GM18499 (cell line): ENCODE measurements around the gene SNX33.
"Not testable (repeated sequence)": the region's sequence is repeated elsewhere in the genome, so short reads cannot be mapped to it uniquely, and the experiment has no call there.

Source experiments
- ATAC-seq: cut with Tn5 transposase; IDR thresholded peaks from one replicate; pipeline ENCODE4 v1.9.1; 2021; ENCODE audit warnings: moderate number of reproducible peaks; ENCODE audit not compliant: insufficient read depth, unreplicated experiment

The SNX33 gene

DNA sequence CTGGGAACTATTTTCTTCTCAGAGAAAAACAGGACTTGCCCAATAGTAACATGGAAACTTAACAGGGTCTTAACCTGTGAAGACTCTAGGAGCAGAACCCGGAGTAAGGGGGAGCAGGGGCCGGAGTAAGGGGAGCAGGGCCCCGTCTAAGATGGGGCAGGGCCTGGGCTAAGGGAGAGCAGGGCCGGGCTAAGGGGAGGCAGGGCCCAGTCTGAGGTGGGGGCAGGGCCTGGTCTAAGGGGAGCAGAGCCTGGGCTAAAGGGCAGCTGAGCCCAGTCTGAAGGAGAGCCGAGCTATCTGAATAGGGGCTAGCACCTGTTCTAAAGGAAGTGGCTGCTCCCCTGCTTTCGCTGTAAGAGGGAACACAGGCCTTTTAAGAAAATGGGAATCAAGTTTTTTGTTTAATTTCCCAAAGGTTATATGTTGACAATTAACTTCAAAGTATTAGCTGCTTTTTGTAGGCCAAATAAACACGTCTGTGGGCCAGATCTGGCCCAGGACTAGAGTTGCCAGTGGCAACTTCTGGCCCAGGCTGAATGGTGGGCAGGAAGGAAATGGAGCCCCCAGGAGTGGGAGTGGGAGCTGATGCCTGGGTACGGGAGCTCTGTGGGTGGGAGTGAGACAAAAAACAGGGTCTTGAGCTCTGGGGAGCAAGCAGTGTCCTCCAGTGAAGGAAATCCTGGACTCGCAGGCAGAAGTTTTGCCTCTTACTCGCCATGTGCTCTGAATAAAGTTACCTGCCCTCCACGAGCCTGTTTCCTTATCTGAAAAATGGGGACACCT, 32.5 kb downstream of the SNX33 start:
- ATAC-seq: no peak

DNA sequence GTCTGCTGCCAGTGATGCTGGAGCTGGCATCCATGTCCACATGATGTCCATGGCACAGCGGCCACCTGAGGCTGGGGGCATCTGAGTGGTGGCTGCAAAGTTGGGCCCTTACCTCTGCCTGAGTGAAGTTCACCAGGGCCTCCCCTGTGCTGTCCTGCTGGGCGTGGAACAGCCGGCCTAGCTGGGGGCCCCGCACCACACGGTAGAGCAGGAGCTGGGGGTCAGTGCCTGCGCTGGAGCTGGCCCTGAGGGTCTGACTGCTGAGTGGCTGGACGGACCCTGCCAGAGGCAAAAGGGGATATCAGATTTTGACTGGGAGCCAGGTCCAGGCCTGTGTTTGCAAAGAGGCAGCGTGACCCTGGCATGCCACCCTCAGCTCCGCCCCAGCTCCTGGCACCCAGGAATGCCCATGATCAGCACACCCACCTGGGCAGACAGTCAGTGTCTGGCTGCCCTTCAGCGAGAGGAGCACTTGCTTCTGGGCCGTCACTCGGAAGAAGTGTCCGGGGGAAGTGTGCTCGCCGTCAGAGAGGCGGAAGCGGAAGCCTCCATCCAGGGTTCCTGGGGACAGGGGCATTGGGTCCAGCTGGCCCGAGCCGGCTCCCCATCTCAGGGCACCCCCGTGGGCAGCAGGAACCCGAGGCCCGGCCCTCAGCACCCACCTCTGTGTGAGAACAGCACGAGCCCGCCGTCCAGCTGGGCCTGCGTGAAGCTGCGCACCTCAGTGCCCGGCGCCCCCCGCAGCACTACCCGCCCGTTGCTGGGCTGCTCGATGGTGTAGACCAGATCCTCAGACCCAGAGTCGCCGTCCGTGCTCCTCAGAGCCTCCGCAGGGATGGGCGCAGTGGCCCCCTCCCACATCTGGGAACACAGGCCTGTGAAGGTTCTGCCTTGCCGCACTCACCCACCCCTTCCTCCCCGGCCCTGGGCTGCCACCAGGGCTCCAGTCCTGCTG, 34.7 kb downstream of the SNX33 start:
- ATAC-seq: no peak

DNA sequence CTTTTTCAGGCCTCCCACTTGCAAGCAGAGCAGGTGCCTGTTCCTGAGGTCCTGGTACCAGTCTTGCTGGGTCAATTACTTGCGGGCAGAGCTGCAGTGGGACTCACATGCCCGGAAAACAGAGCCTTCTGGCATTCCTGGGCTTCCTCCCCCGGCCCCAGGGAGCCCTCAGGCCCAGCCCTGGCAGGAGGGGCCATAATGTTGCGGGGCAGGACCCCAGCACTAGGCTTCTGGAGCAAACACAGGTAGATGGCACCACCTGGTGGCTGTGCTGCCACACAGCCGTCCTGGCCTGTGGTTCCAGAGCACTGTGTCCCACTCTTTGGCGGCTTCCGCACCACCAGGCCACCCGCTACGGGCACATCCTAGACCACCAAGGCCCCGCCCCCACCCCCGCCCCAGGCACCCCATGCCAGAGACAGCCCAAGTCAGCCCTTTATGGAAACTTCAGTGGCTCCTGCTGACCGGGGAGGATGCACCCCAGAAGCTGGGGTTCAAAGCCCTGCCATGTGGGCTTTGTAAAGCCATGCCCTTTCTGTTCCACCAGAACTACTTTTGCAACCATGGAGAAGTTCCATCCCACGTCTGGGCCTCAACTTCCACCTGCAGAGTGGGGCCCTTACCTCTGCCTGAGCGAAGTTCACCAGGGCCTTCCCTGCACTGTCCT, 36.1 kb downstream of the SNX33 start:
- ATAC-seq: not testable (repeated sequence)

DNA sequence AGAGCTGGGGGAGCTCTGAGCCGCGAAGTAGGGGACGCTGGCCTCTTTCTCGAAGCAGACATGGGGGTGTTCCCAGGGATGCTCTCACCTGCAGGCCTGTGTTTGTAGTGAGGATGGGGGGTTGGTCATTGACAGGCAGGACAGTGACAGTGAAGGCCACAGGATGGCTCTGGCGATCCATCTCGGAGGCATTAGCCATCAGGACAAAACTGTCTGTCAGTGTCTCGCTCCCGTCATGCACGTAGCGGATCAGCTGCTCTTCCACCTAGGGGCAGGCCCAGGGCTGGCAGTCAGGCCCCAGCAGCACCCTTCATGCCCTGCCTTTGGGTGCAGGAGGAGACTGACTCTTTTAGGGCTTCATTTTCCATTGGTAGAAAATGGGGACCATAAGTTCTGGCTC, 36.9 kb downstream of the SNX33 start:
- no peak for ATAC-seq

DNA sequence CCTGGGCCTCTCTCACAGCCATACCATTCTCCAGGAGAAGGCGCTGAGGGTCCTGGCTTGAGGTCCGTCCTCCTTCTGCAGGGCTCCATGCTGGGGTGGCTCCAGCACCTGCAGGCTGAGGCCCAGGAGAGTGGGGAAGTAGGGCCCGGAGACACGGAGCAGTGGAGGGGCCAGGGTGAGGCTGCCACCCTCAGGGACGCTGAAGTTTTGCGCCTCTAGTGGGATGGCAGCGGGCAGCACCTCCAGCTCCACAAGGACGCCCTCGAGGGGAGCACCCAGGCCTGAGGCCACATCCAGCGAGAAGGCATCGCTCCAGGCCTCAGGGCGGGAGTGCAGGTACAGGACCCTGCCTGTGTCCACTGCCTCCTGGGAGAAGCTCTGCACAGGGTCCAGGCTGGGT, 37.5 kb downstream of the SNX33 start:
- ATAC-seq: no peak

DNA sequence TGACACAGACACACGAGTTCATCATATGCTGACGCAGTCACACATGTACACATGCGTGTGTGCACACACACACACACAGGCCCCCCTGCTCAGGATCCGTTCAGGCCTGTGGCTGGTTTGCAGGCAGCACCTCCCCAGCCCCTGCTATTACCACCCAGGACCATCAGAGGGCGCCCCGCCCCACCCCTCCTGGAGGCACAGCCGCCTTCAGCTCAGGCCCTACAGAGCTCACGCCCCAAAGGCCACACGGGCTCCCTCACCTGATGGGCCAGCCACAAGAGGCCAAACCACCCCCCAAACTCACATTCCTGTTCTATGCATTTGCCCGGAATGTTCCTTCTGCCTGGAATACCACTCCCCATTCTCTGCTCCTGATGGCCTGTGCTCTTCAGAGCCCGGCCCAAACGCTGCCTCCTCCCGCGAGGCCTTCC, 38.5 kb downstream of the SNX33 start:
- ATAC-seq: not testable (repeated sequence)

DNA sequence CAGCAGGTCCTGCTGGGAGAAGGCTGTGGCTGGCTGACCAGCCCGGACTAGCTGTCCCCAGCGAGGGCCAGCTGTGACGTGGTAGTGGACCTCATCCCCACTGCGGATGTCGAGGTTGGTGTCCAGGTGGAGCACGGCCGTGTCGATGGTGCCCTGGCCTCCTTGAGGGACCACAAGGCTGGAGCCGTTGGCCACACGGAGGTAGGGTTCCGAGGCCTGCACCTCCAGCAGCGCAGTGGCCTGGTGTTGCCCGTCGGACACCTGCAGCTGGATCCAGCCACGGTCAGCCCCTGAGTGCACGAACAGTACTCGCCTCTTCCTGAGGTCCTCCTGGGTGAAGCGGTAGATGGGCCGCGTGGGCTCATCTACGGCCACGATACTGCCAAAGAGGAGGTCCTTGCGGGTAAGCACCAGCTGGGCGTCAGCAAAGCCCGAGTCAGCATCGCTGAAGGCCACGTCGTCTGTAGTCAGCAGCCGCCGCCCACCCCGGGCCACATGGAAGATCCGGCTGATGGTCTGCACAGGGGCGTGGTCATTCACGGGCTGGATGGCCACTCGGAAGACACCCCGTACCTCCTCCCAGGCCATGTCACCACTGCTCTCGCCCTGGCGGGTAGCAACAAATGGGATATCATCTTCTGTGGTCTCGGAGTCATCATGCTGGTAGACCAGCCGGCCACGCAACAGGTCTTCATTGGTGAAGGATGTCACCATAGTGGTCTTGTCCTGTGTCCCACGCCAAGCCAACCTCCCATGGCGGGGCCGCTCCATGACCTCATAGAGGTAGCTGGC, 40.0 kb downstream of the SNX33 start:
- no peak for ATAC-seq

DNA sequence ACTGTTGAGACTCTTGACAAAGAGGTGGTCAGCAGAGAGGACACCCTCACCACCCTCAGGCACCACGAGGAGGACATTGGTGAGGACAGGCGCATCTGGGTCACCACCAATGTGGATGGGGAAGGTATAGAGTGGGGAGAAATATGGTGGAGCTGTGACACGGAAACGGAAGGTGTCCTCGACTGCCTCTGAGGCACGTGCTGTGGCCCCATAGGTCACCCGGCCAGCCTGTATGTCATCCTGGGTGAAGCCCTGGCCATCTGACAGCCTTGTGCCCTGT, 40.5 kb downstream of the SNX33 start:
- ATAC-seq: no peak

DNA sequence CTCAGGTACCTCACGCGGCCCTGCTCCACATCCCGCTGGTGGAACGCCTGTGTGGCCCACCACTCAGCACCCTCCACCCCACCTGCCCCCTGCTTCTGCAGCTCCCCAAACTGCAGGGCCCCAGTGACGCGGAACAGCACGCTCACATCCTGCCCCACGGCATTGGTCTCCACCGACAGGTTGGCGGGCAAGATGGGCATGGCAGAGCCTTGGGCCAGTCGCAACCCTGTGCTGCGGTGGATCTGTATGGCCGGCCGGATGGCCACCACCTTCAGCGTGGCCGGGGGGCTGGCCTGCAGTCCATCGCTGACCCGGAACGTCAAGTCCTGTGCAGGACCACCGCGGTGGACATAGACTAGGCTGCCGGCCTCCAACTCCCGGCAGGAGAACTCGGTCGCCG, 41.1 kb downstream of the SNX33 start:
- ATAC-seq: no peak

DNA sequence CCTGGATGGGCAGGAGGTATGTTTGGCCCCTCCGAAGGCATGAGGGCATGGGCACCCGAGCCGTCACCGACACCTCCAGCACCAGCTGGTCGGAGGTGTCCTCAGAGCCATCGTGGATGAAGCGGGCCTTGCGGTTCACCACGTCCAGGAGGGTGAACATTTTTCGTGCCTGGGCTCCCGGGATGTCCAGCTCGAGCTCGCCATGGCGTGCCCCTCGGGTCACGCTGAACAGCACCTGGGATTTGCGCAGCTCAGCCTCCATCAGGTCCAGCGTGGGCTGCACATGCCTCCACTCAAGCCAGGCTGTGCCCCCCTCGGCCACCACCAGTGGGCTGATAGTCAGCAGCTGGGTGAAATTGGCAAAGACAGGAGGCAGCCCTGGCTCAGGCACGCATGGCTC, 41.7 kb downstream of the SNX33 start:
- ATAC-seq: not testable (repeated sequence)

DNA sequence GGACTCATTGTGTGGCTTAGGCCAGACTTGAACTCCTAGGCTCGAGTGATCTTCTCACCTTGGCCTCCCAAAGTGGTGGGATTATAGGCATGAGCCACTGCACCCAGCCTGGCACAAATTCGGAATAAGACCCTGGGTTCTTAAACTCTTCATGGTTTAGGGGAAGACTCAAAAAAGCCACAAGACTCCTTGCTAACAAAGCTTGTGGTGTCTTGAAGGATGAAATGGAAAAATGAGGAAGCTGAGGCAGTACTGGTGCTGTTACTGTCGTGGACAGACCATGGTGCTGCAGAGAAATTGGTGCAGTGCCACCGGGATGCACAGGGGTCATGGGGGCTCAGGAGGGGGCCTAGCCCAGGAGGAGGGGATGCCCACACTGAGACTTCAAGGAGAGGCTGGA, 44.6 kb downstream of the SNX33 start:
- ATAC-seq: not testable (repeated sequence)

DNA sequence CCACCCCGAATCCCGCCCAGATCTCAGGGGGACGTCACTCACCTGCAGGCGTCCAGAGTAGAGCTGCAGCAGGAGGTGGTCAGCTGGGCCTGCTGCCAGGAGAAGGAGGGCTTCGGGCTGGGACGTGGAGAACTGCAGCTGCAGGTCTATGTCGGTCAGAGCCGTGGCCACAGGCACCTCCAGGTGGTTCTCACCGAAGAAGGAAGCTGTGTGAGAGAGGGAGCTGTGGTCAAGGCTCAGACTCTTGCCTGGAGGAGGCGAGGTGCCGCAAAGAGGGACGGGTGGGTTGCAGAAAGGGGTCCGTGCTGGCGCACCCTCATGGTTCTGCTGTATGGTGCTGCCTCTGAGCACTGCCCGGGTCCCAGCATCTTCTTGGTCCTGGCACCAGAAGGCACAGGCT, 45.3 kb downstream of the SNX33 start:
- ATAC-seq: not testable (repeated sequence)

DNA sequence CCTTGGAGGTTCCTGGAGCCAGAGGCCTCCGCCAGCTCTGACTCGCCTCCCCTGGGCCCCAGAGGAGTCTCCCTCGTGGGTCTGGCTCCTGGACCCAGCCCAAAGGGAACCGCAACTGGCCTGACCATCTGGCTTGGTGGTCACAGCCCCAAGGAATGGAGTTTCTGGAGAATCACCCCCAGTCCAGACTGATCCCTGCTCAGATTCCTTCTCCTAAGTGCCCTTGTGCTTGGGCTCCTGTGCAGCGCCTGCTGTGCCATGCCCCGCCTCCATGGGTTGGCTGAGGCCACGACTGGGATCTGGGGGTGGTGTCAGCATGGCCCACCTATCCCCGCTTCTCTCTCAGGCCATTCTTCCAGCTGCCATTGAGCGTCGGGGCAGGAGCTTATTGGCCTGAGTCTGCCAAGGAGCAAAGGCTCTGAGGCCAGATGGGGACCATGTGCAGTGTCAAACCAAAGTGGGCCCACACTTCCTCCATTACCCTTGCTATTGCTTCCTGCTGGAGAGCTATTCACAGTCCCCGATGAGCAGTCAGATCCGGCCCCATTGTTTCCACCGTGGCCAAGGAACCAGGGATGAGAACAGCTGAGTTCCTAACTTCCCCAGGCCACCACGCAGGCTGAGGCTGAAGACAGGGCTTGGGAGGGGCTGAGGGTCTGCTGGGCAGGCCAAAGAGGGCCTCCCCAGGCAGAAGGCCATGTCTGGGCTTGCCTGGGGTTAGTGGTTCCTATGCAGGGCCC, 46.0 kb downstream of the SNX33 start:
- ATAC-seq: no peak

DNA sequence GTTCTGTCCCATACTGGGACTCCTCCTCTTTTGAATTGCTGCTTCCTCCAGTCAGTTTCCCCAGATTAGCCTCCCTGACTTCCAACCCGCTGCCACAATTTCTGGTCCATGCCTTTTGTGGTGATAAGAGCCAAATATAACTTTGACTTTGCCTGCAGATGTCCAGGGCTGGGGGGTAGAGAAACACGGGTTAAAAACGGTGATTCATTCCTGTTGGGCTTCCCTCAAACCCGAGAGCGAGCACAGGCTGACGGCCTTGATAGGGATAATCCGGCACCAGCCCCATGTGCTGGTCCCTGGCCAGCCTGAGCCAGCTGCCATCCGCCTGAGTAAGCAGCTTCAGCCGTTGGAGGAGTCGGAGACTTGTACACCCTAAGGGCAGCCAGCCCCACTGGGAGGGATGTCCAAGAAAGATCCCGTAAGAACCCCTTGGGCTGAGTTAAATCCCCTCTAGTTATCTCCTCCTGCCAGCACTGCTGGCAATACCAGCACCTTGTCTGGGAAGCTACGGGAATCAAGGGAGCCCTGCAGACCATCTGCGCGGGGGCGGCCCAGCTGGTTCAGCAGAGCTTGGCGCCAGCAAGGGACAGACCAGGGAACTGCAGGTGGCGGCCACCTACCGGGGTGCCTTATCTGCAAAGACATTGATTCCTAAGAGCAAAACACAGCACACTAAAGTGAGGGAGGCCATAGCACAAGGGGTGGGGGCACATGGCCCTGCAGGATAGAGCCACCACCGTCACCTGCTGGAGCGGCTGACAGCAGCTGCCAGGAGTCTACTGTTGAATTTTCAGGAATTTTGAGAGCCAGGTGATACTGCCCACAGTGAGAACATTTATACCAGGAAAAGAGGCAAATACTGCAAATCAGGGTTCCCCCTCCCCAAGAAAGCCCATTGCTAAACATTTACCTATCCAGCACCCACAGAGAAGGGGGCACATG, 46.8 kb downstream of the SNX33 start:
- ATAC-seq: no peak

DNA sequence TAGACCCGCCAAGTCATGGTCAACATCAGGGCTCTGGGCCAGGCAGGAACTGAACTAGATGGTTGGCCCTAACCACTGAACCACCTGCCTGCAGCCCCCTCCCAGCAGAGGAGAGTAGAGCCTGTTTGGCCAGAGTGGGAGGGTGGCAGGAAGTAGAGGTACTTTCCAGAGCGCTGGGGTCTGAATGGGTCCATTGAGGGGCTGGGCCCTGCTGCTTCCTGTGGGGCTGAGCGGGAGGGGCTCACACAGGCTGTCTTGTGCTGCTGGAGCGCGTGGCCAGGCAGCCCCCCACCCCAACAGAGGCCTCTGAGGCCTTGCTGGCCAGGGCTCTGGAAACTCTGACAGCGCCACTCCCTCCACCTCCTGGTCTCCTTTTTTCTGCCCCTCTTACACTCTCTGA, 47.5 kb downstream of the SNX33 start:
- ATAC-seq: no peak

DNA sequence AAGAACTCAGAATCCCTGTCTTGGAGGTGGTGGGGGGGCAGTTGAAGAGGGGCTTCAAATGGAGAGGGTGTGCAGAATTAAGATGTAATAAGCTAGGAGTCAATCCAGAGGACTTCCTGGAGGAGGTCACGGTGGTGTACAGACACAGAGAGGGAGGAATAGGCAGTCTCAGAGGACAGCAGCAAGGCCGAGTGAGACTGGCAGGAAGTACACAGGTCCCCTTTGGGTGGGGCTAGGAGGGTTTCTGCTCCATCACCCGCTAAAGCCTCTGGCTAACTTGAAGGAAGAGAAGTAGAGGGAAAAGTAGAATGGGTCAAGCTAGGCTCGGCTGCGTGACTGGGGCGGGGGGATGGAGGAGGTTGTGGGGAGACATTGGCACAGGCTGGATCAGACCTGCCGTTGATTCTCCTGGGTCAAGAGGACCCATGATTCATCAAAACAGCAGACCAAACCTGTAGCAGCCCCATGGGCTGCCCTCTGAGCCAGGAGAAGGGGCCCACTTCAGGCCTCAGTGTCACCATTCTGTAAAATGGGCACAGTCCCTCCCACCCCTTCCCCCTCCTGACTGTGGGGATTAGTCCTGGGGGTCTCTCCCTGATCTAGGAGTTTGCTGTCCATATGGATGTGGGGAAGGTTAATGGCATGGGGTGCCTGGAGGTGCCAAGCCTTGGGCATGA, 48.1 kb downstream of the SNX33 start:
- ATAC-seq: no peak

DNA sequence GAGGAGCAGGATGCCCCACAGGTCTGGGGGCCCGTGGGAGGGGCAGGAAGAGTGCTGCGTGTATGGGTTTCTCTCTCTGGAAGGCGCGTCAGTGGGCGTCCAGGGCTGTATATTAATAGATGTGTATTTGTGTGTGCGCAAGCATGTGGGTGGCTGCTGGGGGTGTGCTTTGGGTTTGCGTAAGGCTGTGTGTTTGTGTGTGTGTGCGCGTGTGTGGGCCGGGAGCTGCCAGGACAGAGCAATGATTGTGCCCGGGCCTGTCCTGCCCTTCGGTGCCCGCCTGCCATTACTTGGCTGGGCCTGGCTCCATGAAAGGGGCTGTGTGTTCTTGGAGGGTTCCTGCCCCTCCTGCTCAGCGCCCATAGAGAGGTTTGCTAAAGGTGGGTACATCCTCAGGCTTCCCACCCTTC, 48.6 kb downstream of the SNX33 start:
- ATAC-seq: no peak

DNA sequence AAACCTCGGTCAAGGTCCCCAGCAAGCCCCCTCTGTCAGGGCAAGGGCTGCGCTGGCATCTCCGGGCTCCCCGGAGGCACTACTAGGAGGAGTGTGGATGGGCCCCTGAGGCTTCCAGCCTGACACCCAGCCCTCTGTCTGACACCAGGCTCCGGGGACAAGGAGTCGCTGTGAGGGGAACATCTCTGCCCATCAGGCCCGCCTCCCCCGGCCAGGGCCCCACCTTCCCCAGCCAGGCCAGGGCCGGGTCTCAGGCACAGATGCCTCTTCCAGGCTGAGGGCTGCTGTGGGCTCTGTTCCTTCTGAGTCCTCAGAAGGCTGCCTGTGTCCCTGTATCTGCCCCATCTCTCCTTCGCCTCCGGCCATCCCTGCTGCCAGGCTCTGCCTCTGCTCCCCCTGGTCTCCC, 49.1 kb downstream of the SNX33 start:
- no peak for ATAC-seq
